ENCODE measurements around the gene VAT1L. TPM values are rescaled to one million over a fixed set of nuclear protein-coding genes. Genes with fewer than 3 reads are reported as not detected.

The VAT1L gene
- total RNA-seq, result 1 to 10 TPM in 3 of 4 donors, under 1 TPM in 1; 0.80 to 1.4 (median 1.2) TPM

- peak within 1 kb of the TSS; percentile 22 to 58 (median 40) for H3K4me3 ChIP-seq
- no peak for DNase-seq
- in situ Hi-C loops (cut with MboI; ENCODE audit: low pct_ligation_motif_present in 1 of 4, low pct_unique_long_range_greater_than_20kb in 1 of 4, low sequenced_read_pairs in 3 of 4) (no loop called here), intact Hi-C loops (cut with DNase I; ENCODE audit: low total_unique reads) (no loop called here)
- peaks cover 0 to 17% (median 10%) of the 10 kb centered on the region in 4 donors for H3K4me1 ChIP-seq
- no peak for TF ChIP-seq POLR2A (IDR thresholded peaks at IDR 0.05)
- no peak for TF ChIP-seq POLR2AphosphoS5 (IDR thresholded peaks at IDR 0.05)
- TF ChIP-seq EP300 (IDR thresholded peaks at IDR 0.05; ENCODE audit: low read depth), result no peak
- no peak for TF ChIP-seq CTCF (IDR thresholded peaks at IDR 0.05)
- H3K27ac ChIP-seq, result no peak within 1 kb of the TSS
- no peaks in the 10 kb centered on the region for H3K36me3 ChIP-seq
- peaks cover 63% of the 10 kb centered on the region for H3K27me3 ChIP-seq
- WGBS, 2 donors (ENCODE audit: low coverage in 1 of 2), result 3% methylated on average over 58 of the region's 78 CpGs; no CpG with 5 or more reads in 1 of the 2 donors
- H3K9me3 ChIP-seq, result no peaks in the 10 kb centered on the region
These were observed at the start of gene VAT1L for GRCh38 chr16:77788181-77789084. TSS of gene VAT1L (plus strand) at chr16:77788564. CDS start at chr16:77788683, 119 bp downstream.

- Histone ChIP-seq H3K27me3 (no peaks in the 10 kb centered on the region), H3K9me3 (no peaks in the 10 kb centered on the region), H3K27ac (no peak overlapping the region), H3K4me3 (no peak overlapping the region), H3K36me3 (no peaks in the 10 kb centered on the region), H3K4me1 (no peaks in the 10 kb centered on the region)
- TF ChIP-seq EP300 (IDR thresholded peaks at IDR 0.05; ENCODE audit: low read depth) (no peak), CTCF (IDR thresholded peaks at IDR 0.05) (no peak), POLR2A (IDR thresholded peaks at IDR 0.05) (no peak), POLR2AphosphoS5 (IDR thresholded peaks at IDR 0.05) (no peak)
- intact Hi-C loops (cut with DNase I; ENCODE audit: low total_unique reads), result no loop called here
- in situ Hi-C loops (cut with MboI; ENCODE audit: low pct_ligation_motif_present in 1 of 4, low pct_unique_long_range_greater_than_20kb in 1 of 4, low sequenced_read_pairs in 3 of 4), result no loop called here
- 80 to 89% methylated on average over 5 to 10 of the region's 10 CpGs for WGBS, 2 donors (ENCODE audit: low coverage in 1 of 2)
- DNase-seq, result no peak
These were observed 49.4 kb upstream of the VAT1L start for GRCh38 chr16:77738706-77739558.

- in situ Hi-C loops (cut with MboI; ENCODE audit: low pct_ligation_motif_present in 1 of 4, low pct_unique_long_range_greater_than_20kb in 1 of 4, low sequenced_read_pairs in 3 of 4), result no loop called here
These were observed 48.8 kb upstream of the VAT1L start for GRCh38 chr16:77739559-77739892.

More at GRCh38 chr16:77739559-77739892, 48.8 kb upstream of the VAT1L start:
- H3K9me3 ChIP-seq, result no peaks in the 10 kb centered on the region
- no peaks in the 10 kb centered on the region for H3K4me1 ChIP-seq
- 67% methylated on average over 1 of the region's 1 CpG; no CpG with 5 or more reads in 1 of the 2 donors for WGBS, 2 donors (ENCODE audit: low coverage in 1 of 2)
- no peak for DNase-seq
- no peaks in the 10 kb centered on the region for H3K36me3 ChIP-seq
- H3K4me3 ChIP-seq, result no peak overlapping the region
- TF ChIP-seq CTCF (IDR thresholded peaks at IDR 0.05) (no peak), EP300 (IDR thresholded peaks at IDR 0.05; ENCODE audit: low read depth) (no peak), POLR2A (IDR thresholded peaks at IDR 0.05) (no peak), POLR2AphosphoS5 (IDR thresholded peaks at IDR 0.05) (no peak)
- no peaks in the 10 kb centered on the region for H3K27me3 ChIP-seq
- no peak overlapping the region for H3K27ac ChIP-seq
- intact Hi-C loops (cut with DNase I; ENCODE audit: low total_unique reads), result no loop called here
